Measurements from ENCODE around the gene TBC1D9.

GRCh38 chr4:140635606-140636005 is 120.6 kb downstream of the TBC1D9 start:
- TF ChIP-seq NFE2L2 (conservative IDR thresholded peaks at IDR 0.05; ENCODE audit: low read length), result no peak
- no peak for TF ChIP-seq REST (IDR thresholded peaks at IDR 0.05)
- TF ChIP-seq HDAC2 (IDR thresholded peaks at IDR 0.05), result no peak
- TF ChIP-seq POLR2A (IDR thresholded peaks at IDR 0.05; ENCODE audit: low read length), result no peak
- TF ChIP-seq ELK1 (IDR thresholded peaks at IDR 0.05; ENCODE audit: low read depth, low read length), result no peak
- no peak for TF ChIP-seq CTCF (IDR thresholded peaks at IDR 0.05)
- no peak for TF ChIP-seq GATA3 (IDR thresholded peaks at IDR 0.05; ENCODE audit: borderline replicate concordance)
